Fibroblast of skin of right quadriceps (primary cell): ENCODE data around the gene FRRS1L.
"Not testable (repeated sequence)": the region's sequence is repeated elsewhere in the genome, so short reads cannot be mapped to it uniquely, and the experiment has no call there.

Experiments
- DNase-seq: peaks from one replicate; pipeline ENCODE4 v3.0.0-alpha.2; 2013

Gene FRRS1L

GRCh38 chr9:109126671-109127070 lies 40.4 kb downstream of the FRRS1L start:
- DNase-seq = not testable (repeated sequence)

- no peak for DNase-seq
Measured at GRCh38 chr9:109124121-109124520, 42.9 kb downstream of the FRRS1L start.

DNA sequence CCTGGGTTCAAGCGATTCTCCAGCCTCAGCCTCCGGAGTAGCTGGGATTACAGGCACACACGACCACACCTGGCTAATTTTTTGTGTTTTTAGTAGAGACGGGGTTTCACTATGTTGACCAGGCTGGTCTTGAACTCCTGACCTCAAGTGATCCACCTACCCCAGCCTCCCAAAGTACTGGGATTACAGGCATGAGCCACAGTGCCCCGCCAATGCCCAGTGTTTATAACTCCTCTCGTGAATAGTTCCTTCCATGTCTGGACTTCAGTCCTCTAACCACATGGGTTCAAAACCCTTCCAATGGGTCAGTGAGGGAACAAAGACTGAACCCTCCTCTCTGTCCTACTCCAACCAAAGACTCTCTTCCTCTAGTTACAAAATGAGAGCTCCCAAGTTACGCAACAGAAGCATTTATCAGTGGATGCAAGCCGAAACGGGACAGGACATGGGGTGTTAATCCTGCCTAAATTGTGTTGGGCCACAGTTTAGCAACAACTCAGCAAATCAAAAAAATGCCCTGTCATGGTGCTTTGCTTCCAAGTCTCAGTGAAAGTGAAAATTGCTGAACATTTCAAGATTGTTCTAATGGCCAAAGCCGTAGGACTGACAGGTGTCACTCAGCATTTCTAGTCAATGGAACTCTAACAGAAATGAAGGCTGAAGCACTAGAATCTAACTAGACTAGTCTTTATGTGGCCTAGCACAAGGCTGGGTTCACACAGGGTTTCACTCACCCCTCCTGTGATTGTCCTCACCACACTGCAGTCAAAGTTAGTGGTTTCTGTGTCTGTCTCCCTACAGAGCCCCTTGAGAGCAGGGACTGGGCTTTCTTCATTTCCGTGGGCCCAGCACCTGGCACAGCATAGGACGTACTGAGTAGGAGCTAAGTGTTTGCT lies 44.1 kb downstream of the FRRS1L start:
- no peak for DNase-seq

DNA sequence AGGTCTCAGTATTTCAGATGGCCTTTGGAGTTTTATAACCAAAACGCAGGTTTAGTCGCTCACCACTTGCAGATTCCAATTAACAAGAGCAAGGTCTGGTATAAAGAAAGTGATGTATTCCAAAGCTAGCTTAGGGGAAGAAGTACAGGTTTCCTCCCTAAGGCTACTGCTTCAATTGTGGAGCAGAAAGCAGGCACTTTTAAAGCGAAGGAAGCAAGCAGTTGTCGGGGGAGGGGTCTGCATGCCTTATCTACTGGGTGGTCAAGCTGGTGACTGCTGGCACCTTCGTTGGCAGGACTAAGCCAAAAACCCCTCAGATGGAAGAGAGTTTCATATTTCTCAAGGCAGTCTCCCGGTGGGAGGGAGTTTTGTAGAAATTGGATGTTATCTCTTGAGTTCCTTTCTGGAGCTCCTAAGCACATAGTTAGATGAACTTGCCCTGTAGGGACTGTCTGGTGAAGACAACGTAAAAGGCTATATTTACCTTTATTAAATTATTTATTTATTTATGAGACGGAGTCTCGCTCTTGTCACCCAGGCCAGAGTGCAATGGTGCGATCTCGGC lies 45.7 kb downstream of the FRRS1L start:
- no peak for DNase-seq

- DNase-seq = no peak
Measured at GRCh38 chr9:109120204-109120789, 46.8 kb downstream of the FRRS1L start.

GRCh38 chr9:109119439-109120203 lies 47.4 kb downstream of the FRRS1L start, which contains the start of gene TMEM245:
Gene TMEM245 (minus strand): TSS chr9:109119947. CDS start chr9:109119913, 34 bp downstream.
- peak; percentile 100 for DNase-seq

DNA sequence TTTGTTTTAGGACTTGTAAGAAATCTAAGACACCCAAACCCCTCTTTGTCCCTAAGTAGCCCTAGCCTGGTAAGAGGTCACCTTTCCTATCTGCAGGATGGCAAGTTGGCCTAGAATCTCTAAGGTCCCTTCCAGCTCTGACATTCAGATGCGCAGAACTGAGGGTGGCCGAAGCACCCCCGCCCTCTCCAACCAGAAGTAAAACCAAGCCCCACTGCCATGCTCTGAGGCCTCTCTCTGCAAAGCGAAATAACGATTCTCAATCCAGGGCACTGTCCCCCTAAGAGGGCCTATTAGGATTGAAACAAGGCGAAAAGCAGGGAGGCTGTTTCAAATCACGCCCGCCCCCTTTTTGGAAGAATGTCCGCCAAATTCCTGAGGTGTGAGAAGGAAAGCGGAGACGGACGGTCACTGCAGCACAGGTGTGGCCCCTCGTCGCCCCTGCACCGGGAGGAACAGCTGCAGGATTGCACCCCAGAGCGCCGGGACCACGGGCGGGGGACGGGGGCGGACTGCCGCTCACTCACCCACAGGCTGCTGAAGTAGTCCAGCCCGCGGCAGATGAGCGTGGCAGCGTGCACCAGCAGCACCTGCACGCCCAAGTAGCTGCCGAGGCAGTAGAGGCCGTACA lies 48.1 kb downstream of the FRRS1L start:
- peak; percentile 17 for DNase-seq

GRCh38 chr9:109117856-109118807 lies 48.9 kb downstream of the FRRS1L start:
- peak; percentile 89 for DNase-seq

DNA sequence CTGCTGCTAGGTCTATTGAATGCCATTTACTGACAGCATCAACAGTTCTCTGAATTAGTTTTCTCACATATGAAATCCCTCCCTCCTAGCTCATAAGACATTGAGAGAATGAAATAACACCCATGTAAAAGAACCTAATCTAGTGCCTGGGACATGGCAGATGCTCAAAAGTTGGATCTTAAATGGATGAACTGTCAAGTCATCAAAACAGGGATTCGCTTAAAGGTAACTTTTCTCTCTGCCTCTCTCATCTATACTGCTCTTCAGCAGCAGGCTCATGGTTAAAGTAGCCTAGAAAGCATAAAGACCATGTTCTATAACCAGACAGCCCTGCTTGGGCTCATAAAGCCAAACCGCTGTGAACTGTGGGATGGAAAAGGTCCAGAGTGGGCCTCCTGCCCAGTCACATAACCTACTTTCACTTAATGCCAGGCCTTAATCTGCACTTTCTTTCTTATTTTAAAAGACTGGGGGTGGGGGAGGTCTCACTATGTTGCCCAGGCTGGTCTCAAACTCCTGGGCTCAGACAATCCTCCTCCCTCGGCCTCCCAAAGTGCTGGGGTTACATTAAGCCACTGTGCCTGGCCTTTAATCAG lies 51.0 kb downstream of the FRRS1L start:
- DNase-seq = no peak

- DNase-seq = peak; percentile 50
Measured at GRCh38 chr9:109114670-109115069, 52.4 kb downstream of the FRRS1L start.

GRCh38 chr9:109113892-109114609 lies 53.0 kb downstream of the FRRS1L start:
- no peak for DNase-seq

DNA sequence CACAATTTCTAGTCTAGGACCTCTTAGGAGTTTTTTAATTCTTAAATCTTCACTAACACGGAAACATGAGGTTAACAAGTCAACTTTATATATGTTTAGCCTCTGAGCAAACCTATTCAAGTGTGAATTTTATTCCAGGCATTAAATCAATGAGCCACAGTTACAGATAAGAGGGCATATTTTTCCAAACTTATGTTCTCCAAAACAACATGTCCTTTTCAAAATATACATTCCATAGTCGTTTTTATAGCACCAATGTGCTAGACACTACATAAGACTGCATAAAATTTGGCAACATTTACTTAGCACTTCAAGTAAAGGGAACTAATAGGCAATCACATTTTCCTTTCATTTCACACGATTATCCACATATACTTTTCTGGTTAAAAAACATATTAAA lies 53.8 kb downstream of the FRRS1L start:
- no peak for DNase-seq

GRCh38 chr9:109110329-109111021 lies 56.6 kb downstream of the FRRS1L start:
- DNase-seq = peak; percentile 69

DNA sequence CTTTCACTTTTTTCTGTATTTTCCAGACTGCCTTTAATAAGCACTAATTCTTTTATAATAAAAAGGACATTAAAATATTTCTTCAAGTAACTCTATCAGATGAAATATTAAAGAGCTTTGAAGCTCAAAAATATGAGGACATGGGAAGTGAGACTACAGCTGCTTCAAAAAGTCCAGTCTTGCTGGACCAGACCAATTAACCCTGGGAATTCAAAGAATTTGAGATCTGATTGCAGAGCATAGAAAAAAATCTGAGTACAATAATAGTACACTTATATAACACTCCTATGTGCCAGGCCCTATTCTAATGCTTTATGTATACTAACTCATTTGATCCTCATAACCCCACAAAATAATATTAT lies 57.1 kb downstream of the FRRS1L start:
- DNase-seq = no peak

DNA sequence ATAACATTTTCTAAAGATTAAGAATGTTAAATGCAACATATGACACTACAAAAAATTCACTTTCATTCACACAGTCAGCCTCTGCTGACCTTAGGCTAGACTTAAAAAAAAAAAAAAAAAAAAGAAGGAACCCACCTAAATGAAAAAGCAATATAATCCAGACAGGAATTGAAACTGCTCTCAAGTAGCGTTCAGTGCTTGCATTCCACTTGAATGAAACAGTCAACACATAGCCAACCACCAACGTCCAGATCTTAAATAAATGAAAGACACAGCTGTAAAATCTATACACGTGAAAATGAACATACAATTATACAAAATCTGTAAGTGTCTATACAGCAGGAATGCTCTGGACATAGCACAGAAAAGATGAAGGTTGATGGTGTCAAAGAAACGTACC lies 58.7 kb downstream of the FRRS1L start:
- peak; percentile 66 for DNase-seq

DNA sequence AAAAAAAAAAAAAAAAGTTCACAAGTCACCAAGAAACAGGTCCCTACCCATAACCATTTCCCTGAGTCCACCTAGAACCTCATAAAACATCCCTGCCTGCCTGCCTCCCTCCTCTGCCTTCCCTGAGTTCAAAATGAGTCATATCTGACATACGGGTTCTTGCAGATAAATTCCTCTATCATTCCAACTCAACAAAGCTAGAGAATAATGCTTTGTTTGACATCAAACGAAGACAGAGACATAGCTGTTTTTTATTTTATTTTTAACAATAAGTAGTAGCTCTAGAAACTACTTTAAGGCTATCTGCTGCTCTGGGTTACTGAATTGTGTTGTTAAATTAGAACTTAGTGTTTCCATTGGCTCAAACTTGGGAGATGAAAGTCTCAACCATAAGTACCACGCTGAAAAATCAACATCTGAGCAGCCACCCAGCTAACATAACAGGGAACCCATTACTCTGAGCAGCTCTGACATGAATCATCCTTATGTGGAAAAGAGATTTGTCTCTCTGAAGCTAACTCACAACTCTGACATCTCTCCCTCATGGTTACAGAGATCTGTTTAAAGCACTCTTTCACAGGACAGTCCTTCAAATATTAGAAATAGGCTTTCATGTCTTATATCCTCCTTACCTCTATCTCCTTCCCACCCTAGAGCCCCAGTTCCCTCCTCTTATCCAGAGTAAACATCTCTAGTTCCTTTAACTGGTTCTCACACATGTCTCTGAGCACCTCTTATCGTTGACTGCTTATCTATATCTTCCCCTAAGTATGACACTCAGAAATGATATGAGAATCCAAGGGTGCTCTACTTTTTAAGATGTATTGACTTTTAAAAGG lies 59.4 kb downstream of the FRRS1L start:
- DNase-seq = peak; percentile 78

DNA sequence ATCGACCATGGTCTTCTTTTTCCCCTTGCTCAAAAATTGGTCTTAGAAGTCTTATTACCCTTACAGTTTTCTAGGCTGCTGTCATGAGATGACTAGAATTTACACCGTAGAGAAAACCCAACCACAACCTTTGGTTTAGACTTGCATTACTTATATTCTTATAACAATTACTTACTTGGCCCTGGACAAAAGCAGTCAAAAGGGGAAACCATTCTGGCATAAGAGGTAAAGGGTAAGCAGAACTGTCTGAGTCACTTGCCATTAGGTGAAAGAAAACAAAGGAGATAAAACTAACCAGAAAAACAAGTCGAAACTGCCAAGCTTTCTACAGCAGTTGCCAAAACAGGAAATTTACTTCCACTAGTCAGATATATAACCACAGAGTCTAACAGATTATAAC lies 65.2 kb downstream of the FRRS1L start:
- peak; percentile 41 for DNase-seq

DNA sequence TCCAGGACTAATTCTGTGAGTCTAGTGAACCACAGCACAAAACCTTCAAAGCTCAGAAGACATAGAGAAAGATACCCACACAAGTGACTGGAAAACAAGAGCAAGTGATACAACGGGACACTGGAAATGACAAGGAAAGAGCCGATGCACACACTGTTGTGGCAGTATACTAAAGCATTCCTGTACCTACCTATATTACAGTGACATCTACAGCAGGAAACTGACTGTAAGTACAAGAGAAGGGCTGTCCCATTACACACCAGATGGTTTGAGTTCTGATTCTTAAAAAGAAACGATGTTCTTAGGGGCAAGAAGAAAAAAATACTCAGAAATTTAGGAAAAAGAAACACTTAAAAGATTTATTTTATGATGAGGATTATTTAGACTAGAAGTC lies 65.8 kb downstream of the FRRS1L start:
- DNase-seq = no peak
